Pancreas (tissue), 10 donors: ENCODE results near the gene KLC1. TPM values are rescaled to one million over a fixed set of nuclear protein-coding genes. Genes with fewer than 3 reads are reported as not detected.

Experiments used
- ATAC-seq, 4 donors: fragments of 200-7000 bp; cut with Tn5 transposase; one replicate each; pipeline versions ENCODE4 v1.8.0 to v1.9.1; 2020; ENCODE audit warnings: mild to moderate bottlenecking in 4 of 4, moderate library complexity in 4 of 4
- DNase-seq, 6 donors: peaks; one replicate each; pipeline ENCODE4 v3.0.0-alpha.2; 2020
- FAIRE-seq: peaks from 2 replicates; lab custom pipeline; 2012; peaks lifted over from hg19 to GRCh38; lab: Jason Lieb, UNC
- H3K27ac ChIP-seq, 4 donors: fragments of 200-600 bp; sonication (generic); 1 replicate in 3 of 4; 2 replicates in 1 of 4; pipeline versions ENCODE4 v1.5.0 to v1.8.0; 2020
- H3K27me3 ChIP-seq, 4 donors: fragments of 200-600 bp; one replicate each; pipeline ENCODE4 v1.8.0; 2021
- H3K36me3 ChIP-seq, 3 donors: fragments of 200-600 bp; sonication (generic) in 1 of 3; one replicate each; pipeline versions ENCODE4 v1.5.0 to v1.8.0; 2020 to 2021
- H3K4me1 ChIP-seq, 3 donors: fragments of 200-600 bp; one replicate each; pipeline ENCODE4 v1.8.0; 2021
- H3K4me3 ChIP-seq, 4 donors: fragments of 200-600 bp; sonication (generic) in 2 of 4; one replicate each; pipeline versions ENCODE4 v1.5.0 to v1.8.0; 2020 to 2021
- H3K9me3 ChIP-seq, 4 donors: fragments of 200-600 bp; one replicate each; pipeline ENCODE4 v1.8.0; 2021
- WGBS, 2 donors: extraction: QIAGEN DNeasy Blood & Tissue Kit; methylation state at CpG; one replicate each; pipeline ENCODE4 v1.1.7; 2013; 5-methylcytosine and 5-hydroxymethylcytosine counted together
- intact Hi-C, 3 donors: fragments of 100-400 bp; cut with DNase I; formaldehyde crosslinking; loops; one replicate each; pipeline versions ENCODE4 v1.11.1 to v1.14.2; 2022
- polyA plus RNA-seq, 2 donors: library from polyadenylated mRNA; stranded (reverse); fragments of 200-250 nt; gene quantifications; one replicate each; pipeline ENCODE4 v1.2.3, GENCODE V29; 2013
- total RNA-seq, 6 donors: library from RNA; stranded (reverse); fragmentation: NEBNext Ultra II Directional in 4 of 6; extraction: Animal tissue kit (Norgen Biotek cat#: 25700) in 4 of 6; gene quantifications; one replicate each; pipeline versions ENCODE4 v1.2.1 to v1.2.4, GENCODE V29; 2021 to 2023
- TF ChIP-seq, protein P1 (sequence below), 4 donors: fragments of 200-600 bp; sonication (generic) in 3 of 4; IDR thresholded peaks; one replicate each; pipeline versions ENCODE4 v1.5.0 to v1.8.0; 2021; ENCODE audit warnings: antibody characterized with exemption in 4 of 4
- donor health status: healthy with polysubstance abuse.
- donor health status: DM: no; HTN: no; CAD: no; lungs with moderate emphysema.
- donor health status: DM: no; HTN: no; CAD: no.
- donor health status: control.
- donor health status: control.
- donor health status: Bipolar disorder and iron deficiency.
- donor health status: DM: yes; HTN: yes; CAD: no.
- donor health status: DM: no; HTN: no; CAD: no.
- donor health status: DM: no; HTN: no; CAD: no.
- donor health status: DM: yes; HTN: yes; CAD: no.

KLC1 gene
- total and polyA plus RNA-seq, 8 donors = 36.1 to 91.0 (median 51.6) TPM

DNA sequence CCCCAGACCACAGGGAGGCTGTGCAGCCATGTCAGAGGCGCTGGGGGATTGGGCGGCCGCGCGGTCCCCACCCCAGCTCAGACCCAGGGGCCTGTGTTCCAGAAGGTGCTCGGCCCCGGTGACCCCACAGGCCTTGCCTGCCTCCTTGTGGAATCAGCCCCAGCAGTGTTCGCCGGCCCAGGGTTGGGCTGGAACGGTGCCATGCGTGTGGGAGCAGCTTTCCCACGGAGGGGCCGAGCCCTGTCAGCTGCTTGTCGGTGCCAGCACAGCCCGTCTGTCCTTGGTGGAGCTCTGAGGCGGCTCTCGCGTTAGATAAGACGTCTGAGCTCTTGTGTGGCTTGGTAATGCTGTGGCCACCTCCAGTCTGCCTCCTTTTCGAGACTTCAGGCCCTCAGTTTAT, 95.1 kb downstream of the KLC1 start:
- FAIRE-seq (no peak), ATAC-seq (peak; percentile 68 to 81 (median 80)), DNase-seq (peak; percentile 79 to 94 (median 86))
- TF ChIP-seq, protein P1, sequence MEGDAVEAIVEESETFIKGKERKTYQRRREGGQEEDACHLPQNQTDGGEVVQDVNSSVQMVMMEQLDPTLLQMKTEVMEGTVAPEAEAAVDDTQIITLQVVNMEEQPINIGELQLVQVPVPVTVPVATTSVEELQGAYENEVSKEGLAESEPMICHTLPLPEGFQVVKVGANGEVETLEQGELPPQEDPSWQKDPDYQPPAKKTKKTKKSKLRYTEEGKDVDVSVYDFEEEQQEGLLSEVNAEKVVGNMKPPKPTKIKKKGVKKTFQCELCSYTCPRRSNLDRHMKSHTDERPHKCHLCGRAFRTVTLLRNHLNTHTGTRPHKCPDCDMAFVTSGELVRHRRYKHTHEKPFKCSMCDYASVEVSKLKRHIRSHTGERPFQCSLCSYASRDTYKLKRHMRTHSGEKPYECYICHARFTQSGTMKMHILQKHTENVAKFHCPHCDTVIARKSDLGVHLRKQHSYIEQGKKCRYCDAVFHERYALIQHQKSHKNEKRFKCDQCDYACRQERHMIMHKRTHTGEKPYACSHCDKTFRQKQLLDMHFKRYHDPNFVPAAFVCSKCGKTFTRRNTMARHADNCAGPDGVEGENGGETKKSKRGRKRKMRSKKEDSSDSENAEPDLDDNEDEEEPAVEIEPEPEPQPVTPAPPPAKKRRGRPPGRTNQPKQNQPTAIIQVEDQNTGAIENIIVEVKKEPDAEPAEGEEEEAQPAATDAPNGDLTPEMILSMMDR (IDR thresholded peaks at IDR 0.05) = no peak
- Histone ChIP-seq H3K9me3 (no peaks in the 10 kb centered on the region), H3K4me3 (no peak overlapping the region), H3K36me3 (no peaks in the 10 kb centered on the region), H3K27me3 (no peaks in the 10 kb centered on the region), H3K27ac (peak overlapping the region in 2 of 4 donors; percentile 37 to 47), H3K4me1 (peaks cover 17 to 32% (median 29%) of the 10 kb centered on the region in 3 donors)
- 15 to 29% methylated on average over 18 to 20 of the region's 20 CpGs for WGBS, 2 donors
- intact Hi-C loops = no loop called here

DNA sequence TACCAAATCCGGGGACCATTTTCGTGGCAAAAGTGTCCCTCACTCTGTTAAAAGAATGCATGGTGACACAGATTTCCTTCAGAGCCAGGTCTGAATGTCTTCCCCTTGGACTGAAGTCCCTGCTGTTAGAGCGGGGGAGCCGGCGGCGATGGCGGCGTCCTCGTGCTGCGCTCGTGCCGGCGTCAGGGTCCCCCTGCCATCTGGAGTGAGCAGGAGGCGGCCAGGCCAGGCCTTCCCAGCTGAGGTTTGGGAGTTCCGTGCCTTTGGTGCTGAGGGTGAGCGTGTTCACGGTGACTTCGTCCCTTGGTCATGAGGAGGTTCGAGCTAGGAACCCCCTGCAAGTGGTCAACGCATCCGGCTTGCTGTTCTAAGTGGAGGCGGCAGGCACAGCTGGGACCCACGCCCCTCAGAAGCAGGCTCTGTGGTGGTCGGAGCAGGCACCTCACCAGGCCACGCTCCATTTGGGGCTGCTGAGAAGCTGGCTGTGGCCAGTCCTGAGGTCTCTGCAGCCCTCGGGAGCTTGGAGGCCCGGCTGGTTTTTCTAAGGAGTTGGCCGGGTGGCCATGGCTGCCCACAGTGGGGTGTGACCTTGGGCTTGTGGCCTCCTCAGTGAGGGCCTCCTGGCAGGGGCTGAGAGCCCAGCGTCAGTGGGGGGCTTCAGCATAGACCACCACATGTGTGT, 96.1 kb downstream of the KLC1 start:
- TF ChIP-seq, protein P1 (IDR thresholded peaks at IDR 0.05) = no peak
- Histone ChIP-seq H3K9me3 (no peaks in the 10 kb centered on the region), H3K27ac (peak overlapping the region in 1 of 4 donors; percentile 15), H3K4me1 (peaks cover 24 to 42% (median 37%) of the 10 kb centered on the region in 3 donors), H3K36me3 (no peaks in the 10 kb centered on the region), H3K27me3 (no peaks in the 10 kb centered on the region), H3K4me3 (no peak overlapping the region)
- ATAC-seq = peak in 1 of 4 donors; percentile 9
- peak in 1 of 6 donors; percentile 71 for DNase-seq
- FAIRE-seq = no peak
- intact Hi-C loops = no loop called here
- 87% methylated on average over 29 of the region's 29 CpGs for WGBS, 2 donors

DNA sequence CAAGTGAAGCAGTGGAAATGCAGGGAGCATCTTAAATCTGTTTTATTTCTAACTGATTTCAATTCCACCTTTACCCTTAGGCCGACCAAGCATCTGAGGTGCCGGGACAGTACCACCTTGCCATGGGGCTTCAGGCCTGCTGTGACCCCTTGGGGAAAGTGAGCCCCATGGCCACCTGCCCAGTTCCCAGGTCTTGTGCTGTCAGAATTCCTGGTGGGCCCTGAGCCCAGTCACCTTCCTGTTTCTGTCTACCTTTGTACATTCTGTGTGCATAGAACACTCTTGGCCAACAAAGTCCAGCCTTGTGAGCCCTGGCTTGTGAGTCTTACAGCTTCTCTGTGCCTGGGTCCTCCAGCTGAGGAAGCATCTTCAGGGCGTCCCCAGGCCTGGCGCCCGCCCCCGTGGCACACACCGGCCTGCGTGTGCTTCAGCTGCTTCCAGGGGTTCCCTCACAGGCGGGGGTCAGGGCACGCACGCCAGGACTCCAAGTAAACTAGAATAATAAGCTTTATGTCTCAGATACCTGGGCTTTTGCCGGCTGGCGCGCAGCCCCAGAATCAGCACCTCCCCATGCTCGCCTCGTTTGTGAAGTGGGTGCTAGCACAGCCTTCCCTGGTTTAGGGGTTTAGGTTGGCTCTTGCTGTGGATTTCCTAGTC, 96.9 kb downstream of the KLC1 start:
- no peak for FAIRE-seq
- peak overlapping the region in 1 of 4 donors; percentile 15 for H3K27ac ChIP-seq
- H3K27me3 ChIP-seq = no peaks in the 10 kb centered on the region
- no peak for ATAC-seq
- H3K4me3 ChIP-seq = no peak overlapping the region
- H3K4me1 ChIP-seq = peaks cover 27 to 46% (median 41%) of the 10 kb centered on the region in 3 donors
- H3K9me3 ChIP-seq = no peaks in the 10 kb centered on the region
- no peaks in the 10 kb centered on the region for H3K36me3 ChIP-seq
- peak in 1 of 6 donors; percentile 32 for DNase-seq
- TF ChIP-seq, protein P1 (IDR thresholded peaks at IDR 0.05) = no peak
- WGBS, 2 donors = 78 to 87% methylated on average over 16 of the region's 16 CpGs
- intact Hi-C loops = no loop called here

DNA sequence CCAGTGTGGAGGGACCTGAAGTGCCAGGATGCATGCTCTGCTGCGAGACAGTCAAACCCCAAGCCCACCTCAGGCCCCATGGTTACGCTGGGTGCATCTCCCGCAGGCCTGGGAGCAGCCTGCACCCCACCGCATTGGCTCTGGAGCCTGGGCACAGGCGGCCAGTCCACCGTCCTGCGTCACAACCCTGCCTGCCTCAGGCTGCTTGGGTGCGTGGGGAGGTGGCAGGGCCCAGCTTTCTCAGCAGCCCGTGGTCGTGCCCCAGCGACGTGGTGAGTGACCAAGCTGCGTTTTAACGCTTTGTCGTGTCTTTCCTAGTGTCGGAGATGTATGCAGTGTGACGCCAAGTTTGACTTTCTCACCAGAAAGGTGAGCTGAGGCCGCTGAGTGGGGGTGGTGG, 97.5 kb downstream of the KLC1 start:
- H3K27ac ChIP-seq = no peak overlapping the region
- H3K4me3 ChIP-seq = no peak overlapping the region
- FAIRE-seq (no peak), DNase-seq (peak in 1 of 6 donors; percentile 16), ATAC-seq (no peak)
- 94 to 95% methylated on average over 18 of the region's 18 CpGs for WGBS, 2 donors
- no peaks in the 10 kb centered on the region for H3K9me3 ChIP-seq
- no peaks in the 10 kb centered on the region for H3K36me3 ChIP-seq
- intact Hi-C loops = no loop called here
- H3K27me3 ChIP-seq = no peaks in the 10 kb centered on the region
- TF ChIP-seq, protein P1 (IDR thresholded peaks at IDR 0.05) = no peak
- H3K4me1 ChIP-seq = peaks cover 27 to 46% (median 41%) of the 10 kb centered on the region in 3 donors
